ENCODE measurements around the gene MRFAP1L1.
A peak's percentile ranks its signal among the peaks of the same experiment; 100 is the strongest.

- TF ChIP-seq CTCF (IDR thresholded peaks at IDR 0.05), result peak in 1 of 5 experiments; percentile 26
- no peak for TF ChIP-seq POLR2A (IDR thresholded peaks at IDR 0.05)
- TF ChIP-seq EP300 (IDR thresholded peaks at IDR 0.05), result no peak
These were observed 35.0 kb downstream of the MRFAP1L1 start for GRCh38 chr4:6674500-6675149.
